Trophoblast cell (in vitro differentiated cells and primary cell): Measurements from ENCODE around the gene ZPBP2.

ENCODE experiments used
- DNase-seq, 2 donors: peaks; one replicate each; pipeline ENCODE4 v3.0.0-alpha.2; 2016
- H2AFZ ChIP-seq: 2 replicates; pipeline ENCODE4 v1.6.1; 2013; ENCODE audit warnings: low read length, moderate library complexity, mild to moderate bottlenecking; ENCODE audit not compliant: insufficient read depth, poor library complexity
- H2AK5ac ChIP-seq: 2 replicates; pipeline ENCODE4 v1.6.1; 2013; ENCODE audit warnings: mild to moderate bottlenecking, low read length
- H2BK120ac ChIP-seq: 2 replicates; pipeline ENCODE4 v1.6.1; 2013; ENCODE audit warnings: low read length, mild to moderate bottlenecking, moderate library complexity; ENCODE audit not compliant: insufficient read depth, poor library complexity
- H2BK12ac ChIP-seq: 2 replicates; pipeline ENCODE4 v1.6.1; 2013; ENCODE audit warnings: mild to moderate bottlenecking, low read length, moderate library complexity
- H2BK5ac ChIP-seq: 2 replicates; pipeline ENCODE4 v1.6.1; 2013; ENCODE audit warnings: low read length, low read depth, moderate library complexity, mild to moderate bottlenecking; ENCODE audit not compliant: poor library complexity
- H3K14ac ChIP-seq: 2 replicates; pipeline ENCODE4 v1.6.1; 2013; ENCODE audit warnings: mild to moderate bottlenecking, low read length
- H3K18ac ChIP-seq: 2 replicates; pipeline ENCODE4 v1.6.1; 2013; ENCODE audit warnings: mild to moderate bottlenecking, low read length
- H3K23ac ChIP-seq: 2 replicates; pipeline ENCODE4 v1.6.1; 2013; ENCODE audit warnings: low read length
- H3K27ac ChIP-seq: 2 replicates; pipeline ENCODE4 v1.5.1; 2013; ENCODE audit warnings: low read depth, mild to moderate bottlenecking, inconsistent platforms, low read length, moderate library complexity
- H3K27me3 ChIP-seq: 2 replicates; pipeline ENCODE4 v1.6.1; 2013; ENCODE audit warnings: inconsistent platforms, mild to moderate bottlenecking, low read length, moderate library complexity; ENCODE audit not compliant: insufficient read depth
- H3K36me3 ChIP-seq, 2 experiments: 1 replicate in 1 of 2; 2 replicates in 1 of 2; pipeline ENCODE4 v1.6.1; 2013; ENCODE audit warnings: low read length in 2 of 2, mild to moderate bottlenecking in 2 of 2, moderate library complexity in 1 of 2; ENCODE audit not compliant: insufficient read depth in 2 of 2, control insufficient read depth in 1 of 2
- H3K4ac ChIP-seq: 2 replicates; pipeline ENCODE4 v1.6.1; 2013; ENCODE audit warnings: low read depth, mild to moderate bottlenecking, low read length, moderate library complexity
- H3K4me1 ChIP-seq, 2 experiments: 1 replicate in 1 of 2; 2 replicates in 1 of 2; pipeline ENCODE4 v1.6.1; 2013; ENCODE audit warnings: low read length in 2 of 2, mild to moderate bottlenecking in 2 of 2, moderate library complexity in 1 of 2; ENCODE audit not compliant: insufficient read depth in 2 of 2, control insufficient read depth in 1 of 2
- H3K4me2 ChIP-seq: 2 replicates; pipeline ENCODE4 v1.6.1; 2013; ENCODE audit warnings: inconsistent platforms, mild to moderate bottlenecking, low read length, moderate library complexity
- H3K4me3 ChIP-seq: 2 replicates; pipeline ENCODE4 v1.5.1; 2013; ENCODE audit warnings: mild to moderate bottlenecking, low read depth, low read length, inconsistent platforms
- H3K79me1 ChIP-seq: one replicate; pipeline ENCODE4 v1.6.1; 2013; ENCODE audit warnings: low read length
- H3K79me2 ChIP-seq: 2 replicates; pipeline ENCODE4 v1.6.1; 2013; ENCODE audit warnings: low read length, mild to moderate bottlenecking; ENCODE audit not compliant: control insufficient read depth, insufficient read depth, poor library complexity
- H3K9ac ChIP-seq: 2 replicates; pipeline ENCODE4 v1.6.1; 2013; ENCODE audit warnings: mild to moderate bottlenecking, low read length
- H3K9me3 ChIP-seq: 2 replicates; pipeline ENCODE4 v1.6.1; 2013; ENCODE audit warnings: low read depth, mild to moderate bottlenecking, control low read depth, inconsistent platforms, low read length; ENCODE audit not compliant: insufficient read depth
- H4K12ac ChIP-seq: 2 replicates; pipeline ENCODE4 v1.6.1; 2013; ENCODE audit warnings: low read depth, mild to moderate bottlenecking, low read length, moderate library complexity
- H4K8ac ChIP-seq: 2 replicates; pipeline ENCODE4 v1.6.1; 2013; ENCODE audit warnings: low read depth, mild to moderate bottlenecking, low read length, moderate library complexity
- H4K91ac ChIP-seq: one replicate; pipeline ENCODE4 v1.6.1; 2013; ENCODE audit warnings: low read depth, mild to moderate bottlenecking, low read length, moderate library complexity
- WGBS: extraction: QIAGEN DNeasy Blood & Tissue Kit; methylation state at CpG from one replicate; pipeline ENCODE4 v1.1.7; 2013; ENCODE audit warnings: missing lambda C conversion rate; ENCODE audit not compliant: insufficient read length, insufficient coverage; ENCODE audit errors: extremely low coverage; 5-methylcytosine and 5-hydroxymethylcytosine counted together

Gene ZPBP2

GRCh38 chr17:39831588-39831987 lies 36.4 kb upstream of the ZPBP2 start:
- Histone ChIP-seq H3K4me1 (no peaks in the 10 kb centered on the region), H4K8ac (no peak overlapping the region), H2AK5ac (no peak overlapping the region), H3K79me2 (no peaks in the 10 kb centered on the region), H3K23ac (no peak overlapping the region), H2AFZ (no peak overlapping the region), H3K27ac (no peak overlapping the region), H3K9ac (no peak overlapping the region), H2BK5ac (no peak overlapping the region), H2BK120ac (no peak overlapping the region), H3K27me3 (no peaks in the 10 kb centered on the region), H2BK12ac (no peak overlapping the region), H3K4me3 (no peak overlapping the region), H3K18ac (no peak overlapping the region), H3K79me1 (no peaks in the 10 kb centered on the region), H3K36me3 (no peaks in the 10 kb centered on the region), H4K91ac (no peak overlapping the region), H3K9me3 (peaks cover 8% of the 10 kb centered on the region), H3K4me2 (no peak overlapping the region), H3K4ac (no peak overlapping the region), H3K14ac (no peak overlapping the region), H4K12ac (no peak overlapping the region)
- WGBS, result no CpG with 5 or more reads among the region's 2 CpGs
- no peak for DNase-seq

- Histone ChIP-seq H3K9me3 (peaks cover 8% of the 10 kb centered on the region), H3K14ac (no peak overlapping the region), H4K8ac (no peak overlapping the region), H3K36me3 (no peaks in the 10 kb centered on the region), H2BK5ac (no peak overlapping the region), H3K27me3 (no peaks in the 10 kb centered on the region), H2BK120ac (no peak overlapping the region), H2AFZ (no peak overlapping the region), H3K79me2 (no peaks in the 10 kb centered on the region), H4K91ac (no peak overlapping the region), H3K23ac (no peak overlapping the region), H2BK12ac (no peak overlapping the region), H3K4ac (no peak overlapping the region), H3K79me1 (no peaks in the 10 kb centered on the region), H3K4me2 (no peak overlapping the region), H2AK5ac (no peak overlapping the region), H3K27ac (no peak overlapping the region), H4K12ac (no peak overlapping the region), H3K4me1 (no peaks in the 10 kb centered on the region), H3K18ac (no peak overlapping the region), H3K4me3 (no peak overlapping the region), H3K9ac (no peak overlapping the region)
- DNase-seq, result no peak
These were observed 34.0 kb upstream of the ZPBP2 start for GRCh38 chr17:39834017-39834416.

DNA sequence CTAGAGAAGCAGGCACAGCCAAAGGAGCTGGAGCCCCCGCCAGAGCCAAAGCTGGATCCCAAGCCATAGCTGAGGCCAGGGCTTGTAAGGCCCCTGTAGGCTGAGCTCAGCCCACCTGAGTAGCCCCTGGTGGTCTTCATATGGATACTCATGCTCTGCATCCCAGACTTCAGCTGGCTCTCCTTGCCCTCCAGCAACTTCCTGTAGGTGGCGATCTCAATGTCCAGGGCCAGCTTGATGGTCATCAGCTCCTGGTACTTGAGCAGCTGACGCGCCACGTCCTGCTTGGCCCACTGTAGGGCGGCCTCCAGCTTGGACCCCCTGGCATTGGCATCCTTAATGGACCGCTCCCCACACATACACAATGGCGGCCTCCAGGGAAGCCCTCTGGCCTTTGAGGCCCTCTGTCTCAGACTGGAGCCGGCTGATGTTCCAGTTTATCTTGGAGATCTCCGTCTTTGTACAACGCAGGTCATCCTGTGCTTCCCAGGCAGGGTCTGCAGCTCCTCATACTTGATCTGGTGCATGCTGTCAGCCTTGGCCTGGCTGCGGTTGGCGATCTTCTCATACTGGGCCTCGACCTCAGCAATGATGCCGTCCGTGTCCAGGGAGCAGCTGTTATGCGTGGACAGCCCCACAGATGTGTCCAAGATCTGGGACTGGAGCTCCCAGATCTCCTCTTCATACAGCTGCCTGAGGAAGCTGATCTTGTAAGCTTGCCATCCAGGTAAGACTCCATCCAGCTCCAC lies 32.8 kb upstream of the ZPBP2 start:
- DNase-seq, result no peak
- H3K27ac ChIP-seq, result no peak overlapping the region
- no CpG with 5 or more reads among the region's 17 CpGs for WGBS

DNA sequence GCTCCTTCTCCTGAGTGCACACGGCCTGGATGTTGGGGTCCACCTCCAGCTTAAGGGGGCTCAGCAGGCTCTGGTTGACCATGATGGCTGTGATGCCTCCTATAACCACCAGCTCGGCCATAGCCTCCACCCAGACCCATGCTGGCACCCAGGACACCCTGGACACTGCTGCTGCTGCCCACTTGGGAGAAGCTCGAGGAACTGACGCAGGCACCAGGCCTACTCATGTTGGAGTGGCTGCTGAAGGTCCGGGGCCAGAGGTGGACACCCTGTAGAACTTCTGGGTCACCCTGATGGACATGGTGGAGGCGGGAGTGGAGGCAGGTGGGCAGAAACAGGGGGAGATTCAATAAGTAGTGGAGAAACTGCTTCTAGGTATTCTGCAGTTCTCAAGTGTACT lies 31.9 kb upstream of the ZPBP2 start:
- no peak overlapping the region for H2BK12ac ChIP-seq
- no peak for DNase-seq
- no peaks in the 10 kb centered on the region for H3K79me1 ChIP-seq
- no peak overlapping the region for H2BK5ac ChIP-seq
- no peak overlapping the region for H2AK5ac ChIP-seq
- no peak overlapping the region for H2BK120ac ChIP-seq
- peaks cover 8% of the 10 kb centered on the region for H3K9me3 ChIP-seq
- H3K79me2 ChIP-seq, result no peaks in the 10 kb centered on the region
- H3K4me3 ChIP-seq, result no peak overlapping the region
- H3K36me3 ChIP-seq, result no peaks in the 10 kb centered on the region
- no peak overlapping the region for H4K8ac ChIP-seq
- H3K27ac ChIP-seq, result no peak overlapping the region
- no peak overlapping the region for H3K9ac ChIP-seq
- no peak overlapping the region for H2AFZ ChIP-seq
- H3K4me1 ChIP-seq, result no peaks in the 10 kb centered on the region
- no peak overlapping the region for H3K4ac ChIP-seq
- no peak overlapping the region for H4K91ac ChIP-seq
- no peak overlapping the region for H3K4me2 ChIP-seq
- H3K14ac ChIP-seq, result no peak overlapping the region
- no CpG with 5 or more reads among the region's 6 CpGs for WGBS
- no peak overlapping the region for H3K18ac ChIP-seq
- no peak overlapping the region for H3K23ac ChIP-seq
- H3K27me3 ChIP-seq, result no peaks in the 10 kb centered on the region
- no peak overlapping the region for H4K12ac ChIP-seq

More for the DNA sequence above, 32.8 kb upstream of the ZPBP2 start:
- no peak overlapping the region for H3K23ac ChIP-seq
- no peak overlapping the region for H3K9ac ChIP-seq
- H3K27me3 ChIP-seq, result no peaks in the 10 kb centered on the region
- H2AK5ac ChIP-seq, result no peak overlapping the region
- H3K4me2 ChIP-seq, result no peak overlapping the region
- no peak overlapping the region for H3K18ac ChIP-seq
- no peaks in the 10 kb centered on the region for H3K4me1 ChIP-seq
- H4K91ac ChIP-seq, result no peak overlapping the region
- no peaks in the 10 kb centered on the region for H3K79me2 ChIP-seq
- no peak overlapping the region for H2BK5ac ChIP-seq
- no peak overlapping the region for H3K4me3 ChIP-seq
- no peaks in the 10 kb centered on the region for H3K36me3 ChIP-seq
- no peak overlapping the region for H2BK120ac ChIP-seq
- no peak overlapping the region for H4K12ac ChIP-seq
- no peaks in the 10 kb centered on the region for H3K79me1 ChIP-seq
- H3K4ac ChIP-seq, result no peak overlapping the region
- no peak overlapping the region for H4K8ac ChIP-seq
- no peak overlapping the region for H2AFZ ChIP-seq
- H2BK12ac ChIP-seq, result no peak overlapping the region
- H3K14ac ChIP-seq, result no peak overlapping the region
- H3K9me3 ChIP-seq, result peaks cover 8% of the 10 kb centered on the region
